Left ventricle myocardium inferior (tissue), 1 donor: ENCODE measurements around the gene HDAC6. TPM values are rescaled to one million over a fixed set of nuclear protein-coding genes. Genes with fewer than 3 reads are reported as not detected.

Experiments used
- DNase-seq: peaks from one replicate; pipeline ENCODE4 v3.0.0-alpha.2; 2020
- H3K27ac ChIP-seq: fragments of 200-600 bp; replicated peaks from 2 replicates; pipeline ENCODE4 v1.8.0; 2021
- H3K27me3 ChIP-seq: fragments of 200-600 bp; 2 replicates; pipeline ENCODE4 v1.8.0; 2021; ENCODE audit warnings: low read depth
- H3K36me3 ChIP-seq: fragments of 200-600 bp; 2 replicates; pipeline ENCODE4 v1.8.0; 2021
- H3K4me1 ChIP-seq: fragments of 200-600 bp; 2 replicates; pipeline ENCODE4 v1.8.0; 2021
- H3K4me3 ChIP-seq: fragments of 200-600 bp; 2 replicates; pipeline ENCODE4 v1.8.0; 2021; ENCODE audit warnings: mild to moderate bottlenecking, moderate library complexity
- H3K9me3 ChIP-seq: fragments of 200-600 bp; replicated peaks from 2 replicates; pipeline ENCODE4 v1.8.0; 2021
- CTCF ChIP-seq: fragments of 200-600 bp; IDR thresholded peaks from 2 replicates; pipeline ENCODE4 v1.8.0; 2021; ENCODE audit warnings: antibody characterized with exemption, mild to moderate bottlenecking, borderline replicate concordance
- intact Hi-C: fragments of 100-400 bp; cut with micrococcal nuclease; formaldehyde crosslinking; loops from one replicate; pipeline ENCODE4 v1.11.0; 2022
- total RNA-seq: library from RNA; stranded (reverse); fragmentation: NEBNext Ultra II Directional; extraction: Animal tissue kit (Norgen Biotek cat#: 25700); gene quantifications from one replicate; pipeline ENCODE4 v1.2.1, GENCODE V29; 2021
- donor health status: DM: no; HTN: yes; CAD: no; lungs with severe emphysema.

HDAC6 gene
- total RNA-seq, 1 donor from 2014 or later, result 39.7 TPM

GRCh38 chrX:48769230-48769629 is 32.6 kb upstream of the HDAC6 start:
- intact Hi-C loops, result no loop called here
- no peaks in the 10 kb centered on the region for H3K4me1 ChIP-seq
- no peaks in the 10 kb centered on the region for H3K9me3 ChIP-seq
- TF ChIP-seq CTCF, result no peak
- no peaks in the 10 kb centered on the region for H3K36me3 ChIP-seq
- no peaks in the 10 kb centered on the region for H3K27me3 ChIP-seq
- no peak overlapping the region for H3K4me3 ChIP-seq
- H3K27ac ChIP-seq, result no peak overlapping the region
- DNase-seq, result no peak

GRCh38 chrX:48770296-48770695 is 31.6 kb upstream of the HDAC6 start:
- intact Hi-C loops, result no loop called here
- Histone ChIP-seq H3K9me3 (no peaks in the 10 kb centered on the region), H3K27ac (no peak overlapping the region), H3K4me3 (no peak overlapping the region), H3K27me3 (no peaks in the 10 kb centered on the region), H3K4me1 (no peaks in the 10 kb centered on the region), H3K36me3 (no peaks in the 10 kb centered on the region)
- TF ChIP-seq CTCF, result no peak
- DNase-seq, result no peak

- no peaks in the 10 kb centered on the region for H3K4me1 ChIP-seq
- intact Hi-C loops, result no loop called here
- no peak overlapping the region for H3K27ac ChIP-seq
Observed at GRCh38 chrX:48772602-48773001, 29.3 kb upstream of the HDAC6 start.

GRCh38 chrX:48776818-48777439 is 24.9 kb upstream of the HDAC6 start:
- Histone ChIP-seq H3K27ac (no peak overlapping the region), H3K4me1 (no peaks in the 10 kb centered on the region), H3K36me3 (no peaks in the 10 kb centered on the region), H3K4me3 (no peak overlapping the region), H3K9me3 (no peaks in the 10 kb centered on the region), H3K27me3 (peaks cover 3% of the 10 kb centered on the region)
- DNase-seq, result no peak
- TF ChIP-seq CTCF, result no peak
- intact Hi-C loops, result no loop called here

More at GRCh38 chrX:48772602-48773001, 29.3 kb upstream of the HDAC6 start:
- no peaks in the 10 kb centered on the region for H3K9me3 ChIP-seq
- TF ChIP-seq CTCF, result no peak
- no peaks in the 10 kb centered on the region for H3K27me3 ChIP-seq
- H3K4me3 ChIP-seq, result no peak overlapping the region
- no peak for DNase-seq
- no peaks in the 10 kb centered on the region for H3K36me3 ChIP-seq

GRCh38 chrX:48779399-48779798 is 22.5 kb upstream of the HDAC6 start:
- Histone ChIP-seq H3K4me1 (no peaks in the 10 kb centered on the region), H3K27ac (no peak overlapping the region), H3K36me3 (no peaks in the 10 kb centered on the region), H3K9me3 (no peaks in the 10 kb centered on the region), H3K4me3 (no peak overlapping the region), H3K27me3 (peaks cover 3% of the 10 kb centered on the region)
- DNase-seq, result no peak
- TF ChIP-seq CTCF, result no peak
- intact Hi-C loops, result no loop called here
